HEK293 (cell line): ENCODE data around the gene SPO11.

Source experiments
- ZBTB7A ChIP-seq: fragments of 450-650 bp; formaldehyde crosslinking; IDR thresholded peaks from 2 replicates; pipeline ENCODE4 v1.5.1; 2016; ENCODE audit warnings: low read depth, missing biosample characterization, missing genetic modification characterization
- ZNF335 ChIP-seq: fragments of 450-650 bp; formaldehyde crosslinking; conservative IDR thresholded peaks from 2 replicates; pipeline ENCODE4 v1.5.1; 2016; ENCODE audit warnings: missing biosample characterization, missing genetic modification characterization
- ZNF549 ChIP-seq: fragments of 450-650 bp; IDR thresholded peaks from 2 replicates; pipeline ENCODE4 v1.5.1; 2018; ENCODE audit warnings: missing biosample characterization, missing genetic modification characterization, mild to moderate bottlenecking, inconsistent platforms, moderate library complexity
- TF ChIP-seq, protein P1 (sequence below): fragments of 450-650 bp; formaldehyde crosslinking; IDR thresholded peaks from 2 replicates; pipeline ENCODE4 v1.5.1; 2016; ENCODE audit warnings: missing biosample characterization, missing genetic modification characterization
- TF ChIP-seq, protein P2 (sequence below): sonication (generic); formaldehyde crosslinking; IDR thresholded peaks from 2 replicates; pipeline ENCODE4 v1.8.1; 2022; ENCODE audit warnings: mild to moderate bottlenecking, moderate library complexity, missing genetic modification reagents
- TF ChIP-seq, protein P3 (sequence below): fragments of 450-650 bp; formaldehyde crosslinking; IDR thresholded peaks from 2 replicates; pipeline ENCODE4; 2016; ENCODE audit warnings: missing biosample characterization, missing genetic modification characterization

DNA sequence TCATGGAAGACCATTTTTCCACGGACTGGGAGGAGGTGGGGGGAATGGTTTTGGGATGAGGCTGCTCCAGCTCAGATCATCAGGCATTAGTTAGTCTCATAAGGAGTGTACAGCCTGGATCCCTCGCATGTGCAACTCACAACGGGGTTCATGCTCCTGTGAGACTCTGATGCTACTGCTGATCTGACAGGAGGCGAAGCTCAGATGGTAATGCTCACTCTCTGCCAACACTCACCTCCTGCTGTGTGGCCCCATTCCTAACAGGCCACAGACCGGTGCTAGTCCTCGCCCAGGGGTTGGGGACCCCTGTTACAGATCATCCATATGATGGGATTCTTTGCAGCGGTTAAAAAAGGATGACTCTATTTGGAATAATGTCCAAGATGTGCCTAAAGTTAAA lies 35.6 kb upstream of the SPO11 start:
- TF ChIP-seq, protein P1, sequence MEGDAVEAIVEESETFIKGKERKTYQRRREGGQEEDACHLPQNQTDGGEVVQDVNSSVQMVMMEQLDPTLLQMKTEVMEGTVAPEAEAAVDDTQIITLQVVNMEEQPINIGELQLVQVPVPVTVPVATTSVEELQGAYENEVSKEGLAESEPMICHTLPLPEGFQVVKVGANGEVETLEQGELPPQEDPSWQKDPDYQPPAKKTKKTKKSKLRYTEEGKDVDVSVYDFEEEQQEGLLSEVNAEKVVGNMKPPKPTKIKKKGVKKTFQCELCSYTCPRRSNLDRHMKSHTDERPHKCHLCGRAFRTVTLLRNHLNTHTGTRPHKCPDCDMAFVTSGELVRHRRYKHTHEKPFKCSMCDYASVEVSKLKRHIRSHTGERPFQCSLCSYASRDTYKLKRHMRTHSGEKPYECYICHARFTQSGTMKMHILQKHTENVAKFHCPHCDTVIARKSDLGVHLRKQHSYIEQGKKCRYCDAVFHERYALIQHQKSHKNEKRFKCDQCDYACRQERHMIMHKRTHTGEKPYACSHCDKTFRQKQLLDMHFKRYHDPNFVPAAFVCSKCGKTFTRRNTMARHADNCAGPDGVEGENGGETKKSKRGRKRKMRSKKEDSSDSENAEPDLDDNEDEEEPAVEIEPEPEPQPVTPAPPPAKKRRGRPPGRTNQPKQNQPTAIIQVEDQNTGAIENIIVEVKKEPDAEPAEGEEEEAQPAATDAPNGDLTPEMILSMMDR = no peak
- TF ChIP-seq ZNF549 (tag by site-specific recombination) (no peak), ZNF335 (tag by site-specific recombination) (no peak), ZBTB7A (tag by site-specific recombination) (no peak)
- TF ChIP-seq, protein P2, sequence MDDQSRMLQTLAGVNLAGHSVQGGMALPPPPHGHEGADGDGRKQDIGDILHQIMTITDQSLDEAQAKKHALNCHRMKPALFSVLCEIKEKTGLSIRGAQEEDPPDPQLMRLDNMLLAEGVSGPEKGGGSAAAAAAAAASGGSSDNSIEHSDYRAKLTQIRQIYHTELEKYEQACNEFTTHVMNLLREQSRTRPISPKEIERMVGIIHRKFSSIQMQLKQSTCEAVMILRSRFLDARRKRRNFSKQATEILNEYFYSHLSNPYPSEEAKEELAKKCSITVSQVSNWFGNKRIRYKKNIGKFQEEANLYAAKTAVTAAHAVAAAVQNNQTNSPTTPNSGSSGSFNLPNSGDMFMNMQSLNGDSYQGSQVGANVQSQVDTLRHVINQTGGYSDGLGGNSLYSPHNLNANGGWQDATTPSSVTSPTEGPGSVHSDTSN (CRISPR knock-in tag) = no peak
- TF ChIP-seq, protein P3, sequence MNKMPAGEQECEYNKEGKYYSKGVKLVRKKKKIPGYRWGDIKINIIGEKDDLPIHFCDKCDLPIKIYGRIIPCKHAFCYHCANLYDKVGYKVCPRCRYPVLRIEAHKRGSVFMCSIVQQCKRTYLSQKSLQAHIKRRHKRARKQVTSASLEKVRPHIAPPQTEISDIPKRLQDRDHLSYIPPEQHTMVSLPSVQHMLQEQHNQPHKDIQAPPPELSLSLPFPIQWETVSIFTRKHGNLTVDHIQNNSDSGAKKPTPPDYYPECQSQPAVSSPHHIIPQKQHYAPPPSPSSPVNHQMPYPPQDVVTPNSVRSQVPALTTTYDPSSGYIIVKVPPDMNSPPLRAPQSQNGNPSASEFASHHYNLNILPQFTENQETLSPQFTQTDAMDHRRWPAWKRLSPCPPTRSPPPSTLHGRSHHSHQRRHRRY (tag by site-specific recombination) = no peak
